G401.6 (cell line): ENCODE data around the gene IFNAR1.

ENCODE experiments used
- FAIRE-seq: peaks from 2 replicates; lab custom pipeline; 2012; peaks lifted over from hg19 to GRCh38; lab: Jason Lieb, UNC

The IFNAR1 gene

DNA sequence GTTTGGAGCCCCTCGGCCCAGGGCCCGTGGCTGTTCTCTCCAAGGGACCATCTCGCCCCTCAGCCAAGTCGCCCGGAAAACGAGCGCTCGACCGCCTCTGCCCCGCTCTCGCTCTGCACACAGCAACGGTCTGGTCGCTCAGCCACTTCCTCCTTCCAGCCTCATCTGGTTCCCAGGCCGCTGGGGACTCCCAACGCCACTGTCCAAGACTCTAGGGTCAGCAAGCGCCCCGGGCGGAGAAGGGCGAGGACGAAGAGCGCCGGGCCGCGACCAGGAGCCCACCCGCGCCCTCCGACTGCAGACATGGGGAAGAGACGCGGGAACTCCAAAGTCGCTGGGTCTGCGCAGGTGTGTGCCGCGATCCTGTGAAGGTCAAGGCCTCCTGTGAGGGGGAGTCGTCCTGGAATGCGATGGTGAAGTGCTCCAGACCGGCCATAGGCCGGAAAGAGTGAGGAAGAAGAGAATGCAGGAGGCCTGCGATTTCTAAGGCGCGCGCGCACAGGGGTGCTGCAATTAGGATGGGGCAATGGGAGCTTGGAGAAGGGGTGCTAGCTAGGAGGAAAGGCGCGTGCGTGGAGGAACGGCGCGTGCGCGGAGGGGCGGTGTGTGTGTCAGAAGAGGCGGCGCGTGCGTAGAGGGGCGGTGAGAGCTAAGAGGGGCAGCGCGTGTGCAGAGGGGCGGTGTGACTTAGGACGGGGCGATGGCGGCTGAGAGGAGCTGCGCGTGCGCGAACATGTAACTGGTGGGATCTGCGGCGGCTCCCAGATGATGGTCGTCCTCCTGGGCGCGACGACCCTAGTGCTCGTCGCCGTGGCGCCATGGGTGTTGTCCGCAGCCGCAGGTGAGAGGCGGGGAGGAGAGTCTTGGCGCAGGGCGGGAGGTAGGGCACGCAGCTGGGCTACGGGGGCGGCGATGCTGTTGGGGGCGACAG, at the start of gene IFNAR1:
TSS of gene IFNAR1 (plus strand) at position 680 of the 931 bp plus-strand sequence. CDS start at position 766, 86 bp downstream.
- FAIRE-seq: peak; percentile 59

DNA sequence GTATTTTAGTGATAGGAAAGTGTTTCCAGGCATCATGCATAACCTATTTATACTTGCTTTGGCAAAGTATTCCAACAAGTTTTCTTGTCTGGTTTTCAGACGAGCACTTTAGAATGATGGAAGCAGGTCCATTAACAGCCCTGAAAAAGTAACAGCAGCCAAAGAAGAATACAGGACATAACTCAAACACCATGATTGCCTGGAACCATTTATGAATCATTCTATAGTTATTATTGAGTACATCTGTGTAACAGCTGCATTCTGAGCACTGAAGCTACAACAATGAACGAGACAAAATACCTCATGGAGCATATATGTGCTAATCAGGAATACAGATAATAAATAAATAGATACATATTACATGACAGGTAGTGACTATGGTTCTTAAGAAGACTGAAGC, 46.0 kb upstream of the IFNAR1 start:
- FAIRE-seq: no peak

DNA sequence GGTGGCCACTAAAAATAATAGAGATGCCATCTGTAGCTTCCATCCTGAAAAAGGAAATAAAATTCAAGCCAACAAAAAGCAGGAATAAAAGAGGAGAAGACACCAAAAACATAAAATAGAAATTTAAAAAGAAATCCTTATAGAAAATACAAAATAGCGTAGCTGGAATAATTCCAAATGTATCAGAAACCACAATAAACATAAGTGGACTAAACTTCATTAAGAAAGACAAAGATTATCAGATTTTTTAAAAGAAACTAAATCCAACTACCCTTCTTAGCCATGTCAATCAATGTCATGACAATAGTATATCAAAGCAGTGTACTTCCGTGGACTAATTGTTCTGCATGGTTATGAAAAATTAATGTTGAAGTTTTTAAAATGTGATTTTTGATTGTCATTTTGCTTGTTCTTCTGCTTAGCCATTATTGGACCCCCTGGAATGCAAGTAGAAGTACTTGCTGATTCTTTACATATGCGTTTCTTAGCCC, 45.4 kb upstream of the IFNAR1 start:
- no peak for FAIRE-seq

GRCh38 chr21:33281096-33281652, 43.6 kb upstream of the IFNAR1 start:
- no peak for FAIRE-seq

- no peak for FAIRE-seq
Observed at GRCh38 chr21:33283203-33283602, 41.6 kb upstream of the IFNAR1 start.

GRCh38 chr21:33286076-33286475, 38.7 kb upstream of the IFNAR1 start:
- FAIRE-seq: no peak

DNA sequence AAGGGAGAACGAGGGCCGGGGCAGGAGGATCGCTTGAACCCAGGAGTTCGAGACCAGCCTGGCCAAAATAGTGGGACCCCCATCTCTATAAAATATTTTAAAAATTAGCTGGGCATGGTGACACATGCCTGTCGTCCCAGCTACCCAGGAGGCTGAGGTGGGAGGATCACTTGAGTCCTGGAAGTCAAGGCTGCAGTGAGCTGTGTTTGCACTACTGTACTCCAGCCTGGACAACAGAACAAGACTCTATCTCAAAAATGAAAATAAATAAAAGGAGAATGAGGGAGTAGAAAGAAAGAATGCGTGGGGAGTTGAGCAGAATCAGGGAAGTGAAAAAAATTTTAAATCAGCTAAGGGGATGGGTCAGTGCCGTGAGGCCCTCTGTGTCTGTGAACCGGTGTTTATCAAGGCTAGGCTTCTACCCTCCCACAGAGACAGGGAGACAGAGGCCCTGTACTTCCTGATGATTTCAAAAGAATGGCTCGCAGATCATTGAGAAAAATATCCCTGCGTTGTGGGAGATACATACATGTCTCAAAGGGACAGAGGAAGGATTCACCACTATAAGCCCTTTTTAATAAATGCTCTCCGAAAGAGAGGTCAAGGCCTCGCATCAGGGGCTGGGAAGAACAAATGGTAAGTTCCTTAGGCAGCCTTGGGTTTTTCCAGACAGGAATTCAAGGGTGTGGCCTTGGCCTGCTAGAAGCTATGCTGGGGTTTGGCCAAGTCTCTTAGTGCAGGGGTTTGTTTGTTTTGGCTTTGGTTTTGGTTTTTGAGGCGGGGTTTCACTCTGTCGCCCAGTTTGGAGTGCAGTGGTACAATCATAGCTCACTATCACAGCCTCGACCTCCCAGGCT, 37.9 kb upstream of the IFNAR1 start:
- no peak for FAIRE-seq

DNA sequence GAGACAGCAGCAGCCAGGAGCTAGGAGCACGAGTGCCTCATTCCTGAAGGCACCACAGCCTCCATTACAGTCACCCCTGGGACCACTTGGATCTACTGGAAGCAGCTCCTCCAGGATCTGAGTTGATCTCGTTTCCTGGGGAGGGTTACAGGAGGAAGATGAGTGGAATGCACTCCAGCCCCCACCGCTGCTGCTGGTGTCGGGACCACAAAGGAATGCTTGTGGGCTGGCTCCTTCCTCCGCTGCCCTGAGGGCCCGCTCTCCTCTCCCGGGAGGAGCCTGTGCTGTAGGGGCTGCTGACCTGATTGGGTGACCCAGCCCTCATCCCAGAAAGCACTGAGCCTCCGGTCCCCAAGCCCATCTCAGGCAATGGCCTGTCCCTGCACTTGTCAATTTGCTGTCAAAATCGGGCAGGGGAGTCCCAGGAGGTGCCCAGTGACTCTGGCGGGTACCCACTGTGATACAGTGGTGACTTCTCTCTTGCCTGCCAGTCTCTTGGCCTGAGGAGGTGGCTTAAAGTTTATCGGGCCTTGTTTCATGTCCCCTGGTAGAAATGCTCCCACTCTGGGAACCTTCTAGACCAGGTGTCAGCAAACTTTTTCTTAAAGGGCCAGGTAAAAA, 35.5 kb upstream of the IFNAR1 start:
- FAIRE-seq: no peak

GRCh38 chr21:33290441-33290840, 34.3 kb upstream of the IFNAR1 start:
- no peak for FAIRE-seq

DNA sequence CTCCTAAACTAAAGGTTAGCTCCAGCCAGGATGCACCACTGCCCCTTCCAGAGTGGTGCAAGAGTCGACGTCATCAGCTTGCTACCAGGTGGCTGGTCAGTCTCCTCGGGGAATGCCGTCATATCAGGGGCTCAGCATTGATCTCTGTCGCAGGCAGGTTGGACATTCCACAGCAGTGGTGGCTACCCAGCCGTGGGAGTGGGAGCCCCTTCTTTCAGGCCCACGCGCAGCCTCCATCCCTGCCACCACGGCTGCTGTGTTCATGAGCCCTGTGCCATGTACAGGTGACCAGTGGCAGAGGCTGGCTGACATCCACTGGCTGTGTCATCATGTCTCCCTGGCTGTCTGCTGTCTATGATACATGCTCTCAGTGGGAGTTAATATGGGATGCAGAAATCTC, 33.1 kb upstream of the IFNAR1 start:
- FAIRE-seq: no peak

DNA sequence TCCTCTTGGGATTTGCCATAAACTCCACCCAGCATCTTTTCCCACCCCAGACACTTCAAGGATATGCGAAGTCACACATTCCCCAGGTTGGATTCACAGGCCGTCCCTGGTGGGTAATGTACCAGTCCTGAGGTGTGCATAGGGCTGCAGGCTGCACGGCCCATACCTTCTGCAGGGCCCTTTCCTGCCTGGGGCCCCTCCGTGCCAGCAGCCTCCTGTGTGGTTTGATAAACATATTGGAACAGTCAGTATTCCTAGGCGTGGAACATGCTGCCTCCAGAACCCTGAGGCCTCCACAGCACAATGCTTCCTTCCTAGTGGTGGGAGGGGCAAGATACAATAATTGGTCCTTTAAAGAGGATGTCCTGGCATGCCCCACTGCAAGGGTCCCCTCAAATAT, 32.0 kb upstream of the IFNAR1 start:
- no peak for FAIRE-seq

DNA sequence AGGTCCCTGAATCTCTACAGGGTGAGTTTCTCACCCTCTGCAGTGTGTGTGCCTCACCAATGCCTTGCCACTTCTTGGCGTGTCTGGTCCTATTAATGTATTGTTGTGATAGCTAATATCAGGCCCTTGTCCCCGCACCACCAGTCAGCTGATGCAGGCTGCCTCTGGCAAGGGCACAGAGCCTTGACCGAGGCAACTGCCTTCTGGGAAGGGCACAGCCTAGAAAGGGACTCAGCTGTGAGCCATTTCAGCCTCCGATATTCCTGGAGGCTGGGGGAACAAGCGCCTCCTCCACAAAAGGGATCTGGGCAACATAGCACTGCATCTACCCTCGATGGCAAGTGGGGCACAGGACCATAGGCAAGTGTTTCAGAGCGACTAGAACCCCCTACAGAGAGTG, 31.6 kb upstream of the IFNAR1 start:
- no peak for FAIRE-seq

DNA sequence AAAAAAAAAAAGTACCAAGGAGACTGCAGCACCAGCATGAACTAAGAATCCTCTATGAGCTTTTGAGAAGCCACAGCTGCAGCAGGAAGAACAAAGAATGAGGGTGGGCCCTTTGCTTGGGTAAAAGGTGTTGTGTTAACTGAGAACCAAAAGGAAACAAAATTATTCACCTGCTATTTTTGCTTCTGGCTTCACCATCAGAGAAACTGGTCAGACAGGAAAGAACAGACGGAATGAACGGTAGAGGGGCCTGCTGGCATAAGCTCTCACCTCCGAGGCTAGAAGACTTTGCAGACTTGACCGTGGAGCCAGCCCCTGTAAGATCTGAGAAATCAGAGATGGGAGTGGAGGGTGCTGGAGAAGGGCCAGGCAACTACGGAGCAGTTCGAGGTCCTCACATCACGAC, 31.0 kb upstream of the IFNAR1 start:
- FAIRE-seq: no peak

- FAIRE-seq: no peak
Observed at GRCh38 chr21:33296156-33296555, 28.6 kb upstream of the IFNAR1 start.

- FAIRE-seq: no peak
Observed at GRCh38 chr21:33299181-33299752, 25.5 kb upstream of the IFNAR1 start.

DNA sequence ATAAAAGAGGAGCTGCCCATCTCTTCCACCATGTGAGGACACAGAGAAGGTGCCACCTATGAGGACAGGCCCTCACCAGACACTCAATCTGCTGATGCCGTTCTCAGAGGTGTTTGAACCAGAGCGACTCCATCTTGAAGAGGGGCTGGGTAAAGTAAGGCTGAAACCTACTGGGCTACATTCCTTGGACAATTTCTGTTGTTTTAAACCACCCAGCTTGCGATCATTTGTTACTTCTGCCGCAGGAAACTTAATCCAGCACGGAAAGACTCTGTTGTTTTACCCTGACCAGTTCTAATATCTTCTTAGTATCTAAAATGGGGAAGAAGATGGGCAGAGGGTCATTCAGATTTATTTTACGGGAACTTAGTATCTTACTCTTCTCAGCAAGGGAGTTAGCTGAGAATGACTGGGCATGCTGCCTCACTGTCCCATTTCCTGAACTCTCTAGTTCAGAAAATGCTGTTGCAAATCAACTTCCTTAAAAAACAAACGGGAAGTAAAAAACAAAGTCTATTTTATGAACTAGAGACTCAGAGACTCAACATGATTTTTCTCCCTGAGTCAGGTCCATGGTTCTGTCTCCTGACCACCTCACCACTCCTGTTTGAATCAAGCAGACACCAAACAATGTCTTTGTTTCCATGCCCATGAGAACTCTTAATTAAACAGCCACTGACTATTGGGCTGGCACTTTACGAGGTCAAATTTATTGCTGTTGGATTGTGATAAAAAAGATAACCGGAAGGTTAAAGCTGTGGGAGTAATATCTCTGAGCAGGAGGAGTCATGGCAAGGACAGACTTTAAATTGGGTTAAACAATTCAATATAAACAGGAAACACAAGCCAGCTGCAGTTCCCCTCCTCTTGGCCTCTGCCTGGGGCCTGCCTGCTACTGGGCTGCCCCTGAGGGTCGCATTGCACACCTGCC, 23.8 kb upstream of the IFNAR1 start:
- no peak for FAIRE-seq

DNA sequence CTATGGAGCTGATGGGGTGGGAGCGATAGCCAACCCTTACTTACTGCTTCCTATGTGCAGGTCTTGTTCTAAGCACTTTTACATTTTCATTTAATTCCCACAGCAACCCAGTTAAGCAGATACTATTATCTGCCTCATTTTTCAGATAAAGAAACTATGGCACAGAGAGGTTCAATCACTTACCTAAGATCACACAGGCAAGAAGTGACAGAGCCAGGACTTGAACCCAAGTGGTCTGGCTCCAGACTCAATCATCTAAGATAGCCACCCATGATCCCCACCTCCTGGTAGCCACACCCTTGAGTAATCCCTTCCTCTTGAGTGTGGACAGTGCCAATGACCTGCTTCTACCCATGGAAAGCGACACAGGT, 23.2 kb upstream of the IFNAR1 start:
- no peak for FAIRE-seq

- FAIRE-seq: no peak
Observed at GRCh38 chr21:33302055-33302454, 22.7 kb upstream of the IFNAR1 start.

DNA sequence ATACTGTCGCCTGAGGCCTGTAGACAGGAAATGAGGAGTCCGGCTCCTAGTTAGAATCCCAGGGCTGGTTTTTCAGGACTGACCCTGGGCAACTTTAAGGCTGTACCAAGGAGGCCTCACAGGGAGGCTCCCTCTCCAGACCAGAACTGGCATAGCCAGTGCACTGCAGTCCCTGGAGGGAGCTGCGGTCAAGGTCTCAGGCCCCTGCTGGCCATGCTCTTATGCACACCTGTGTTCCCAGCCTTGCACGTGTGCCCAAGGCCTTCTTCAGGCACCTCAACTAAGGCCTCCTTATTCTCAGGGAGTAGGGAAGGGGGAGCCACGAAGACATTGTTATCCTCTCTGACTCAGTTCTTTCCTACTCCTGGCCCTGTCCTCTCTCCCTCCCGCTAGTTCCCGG, 22.0 kb upstream of the IFNAR1 start:
- FAIRE-seq: no peak

- no peak for FAIRE-seq
Observed at GRCh38 chr21:33305344-33305671, 19.5 kb upstream of the IFNAR1 start.

DNA sequence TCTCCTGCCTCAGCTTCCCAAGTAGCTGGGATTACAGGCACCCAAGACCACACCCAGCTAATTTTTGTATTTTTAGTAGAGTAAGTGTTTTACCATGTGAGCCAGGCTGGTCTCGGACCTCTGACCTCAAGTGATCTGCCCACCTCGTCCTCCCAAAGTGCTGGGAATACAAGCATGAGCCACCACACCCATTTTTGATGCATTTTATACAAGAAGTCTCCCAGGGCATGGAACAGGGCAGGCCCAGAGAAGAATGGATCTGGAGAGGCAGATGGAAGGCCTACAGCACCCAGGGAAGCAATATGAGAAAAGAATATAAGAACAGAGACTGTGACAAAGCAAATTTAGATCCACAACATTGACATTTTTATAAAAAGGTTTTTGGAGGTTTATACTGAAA, 18.8 kb upstream of the IFNAR1 start:
- no peak for FAIRE-seq
